BJ (cell line): Measurements from ENCODE around the gene CPEB3. TPM values are rescaled to one million over a fixed set of nuclear protein-coding genes. Genes with fewer than 3 reads are reported as not detected.

ENCODE experiments used
- CTCF ChIA-PET: fragments of 350-600 bp; formaldehyde crosslinking; extraction: SDS; loops from one replicate; lab custom pipeline; 2021; ENCODE audit warnings: antibody characterized with exemption, inconsistent platforms; lab: Yijun Ruan, JAX
- POLR2A ChIA-PET: fragments of 300-600 bp; sonication (Branson Sonifier 250); formaldehyde crosslinking; extraction: SDS; loops from one replicate; lab custom pipeline; 2021; ENCODE audit warnings: antibody characterized with exemption; lab: Charles Lee
- DNase-seq: peaks from one replicate; pipeline ENCODE4 v3.0.0-alpha.2; 2011; ENCODE audit warnings: low read depth
- H3K27me3 ChIP-seq: 2 replicates; pipeline ENCODE4 v1.6.0; 2011; ENCODE audit warnings: low read length; ENCODE audit not compliant: control insufficient read depth, insufficient read depth
- H3K36me3 ChIP-seq: 2 replicates; pipeline ENCODE4 v1.5.1; 2011; ENCODE audit warnings: low read length; ENCODE audit not compliant: control insufficient read depth, insufficient read depth
- H3K4me3 ChIP-seq: 2 replicates; pipeline ENCODE4 v1.5.1; 2011; ENCODE audit warnings: low read depth, mild to moderate bottlenecking, control low read depth, low read length
- CTCF ChIP-seq: IDR thresholded peaks from 2 replicates; pipeline ENCODE4 v1.5.1; 2011; ENCODE audit warnings: low read depth, mild to moderate bottlenecking, control low read depth, inconsistent platforms, low read length, moderate library complexity; ENCODE audit not compliant: insufficient read depth
- polyA plus RNA-seq: library from polyadenylated mRNA; depleted of rRNA; stranded (reverse); fragments of >200 nt; gene quantifications from 2 replicates; pipeline ENCODE4 v1.2.3, GENCODE V29; 2011

CPEB3 gene
- polyA plus RNA-seq, 1 experiment: 0.28 TPM

GRCh38 chr10:92303096-92303495, 12.2 kb upstream of the CPEB3 start:
- Histone ChIP-seq H3K27me3 (no peaks in the 10 kb centered on the region), H3K4me3 (no peak overlapping the region), H3K36me3 (no peaks in the 10 kb centered on the region)
- ChIA-PET POLR2A (no interaction called here), CTCF (interaction anchor here (0.6 kb wide), 1 partner anchor 129 kb away, joined by 4 read pairs; no protein-coding TSS in a partner anchor)
- no peak for TF ChIP-seq CTCF
- DNase-seq: no peak

DNA sequence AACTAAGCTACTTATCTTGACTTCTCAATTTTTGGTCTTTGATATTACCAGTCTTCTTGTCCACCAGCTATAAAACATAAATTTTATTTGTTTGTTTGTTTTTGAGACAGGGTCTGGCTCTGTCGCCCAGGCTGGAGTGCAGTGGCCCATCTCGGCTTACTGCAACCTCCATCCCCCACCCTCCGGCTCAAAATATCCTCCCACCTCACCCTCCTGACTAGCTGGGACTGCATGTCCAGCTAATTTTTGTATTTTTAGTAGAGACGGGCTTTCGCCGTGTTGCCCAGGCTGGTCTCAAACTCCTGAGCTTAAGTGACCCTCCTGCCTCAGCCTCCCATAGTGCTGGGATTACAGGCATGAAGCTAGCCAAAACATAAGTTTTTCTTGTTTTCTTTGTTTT, 7.6 kb upstream of the CPEB3 start:
- ChIA-PET POLR2A (interaction anchor here (0.5 kb wide), 1 partner anchor 48 kb away, joined by 3 read pairs; no protein-coding TSS in a partner anchor), CTCF (interaction anchor here (0.9 kb wide), 1 partner anchor 214 kb away, joined by 3 read pairs; no protein-coding TSS in a partner anchor)
- no peaks in the 10 kb centered on the region for H3K27me3 ChIP-seq
- no peak for DNase-seq
- H3K36me3 ChIP-seq: no peaks in the 10 kb centered on the region
- TF ChIP-seq CTCF: no peak
- no peak overlapping the region for H3K4me3 ChIP-seq

- peak; percentile 64 for TF ChIP-seq CTCF
- Histone ChIP-seq H3K36me3 (no peaks in the 10 kb centered on the region), H3K4me3 (peak overlapping the region; percentile 100), H3K27me3 (no peaks in the 10 kb centered on the region)
- ChIA-PET CTCF (interaction anchor here (0.6 to 3.0 kb wide), 8 partner anchors 9 to 206 kb away, joined by 3 to 29 read pairs (median 4); no protein-coding TSS in a partner anchor), POLR2A (interaction anchor here (0.6 kb wide), 1 partner anchor 22 kb away, joined by 3 read pairs; no protein-coding TSS in a partner anchor)
- no peak for DNase-seq
These were observed 1.3 kb upstream of the CPEB3 start for GRCh38 chr10:92291921-92292845.

DNA sequence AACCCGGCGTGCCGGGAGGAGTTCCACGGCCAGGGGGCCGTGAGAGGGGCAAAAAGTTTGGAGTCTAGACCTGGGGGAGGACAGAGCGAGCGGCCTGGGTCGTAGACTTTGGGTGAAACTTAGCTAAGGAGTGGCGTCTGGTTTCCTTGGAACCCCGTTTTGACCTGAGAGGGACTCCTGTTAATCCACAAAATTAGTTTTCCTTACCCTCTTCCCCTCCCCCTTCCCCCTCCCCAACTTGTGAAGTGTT, 663 bp upstream of the CPEB3 start:
- DNase-seq: no peak
- Histone ChIP-seq H3K4me3 (peak overlapping the region; percentile 100), H3K27me3 (no peaks in the 10 kb centered on the region), H3K36me3 (no peaks in the 10 kb centered on the region)
- TF ChIP-seq CTCF: no peak
- ChIA-PET CTCF (interaction anchor here (0.6 to 3.0 kb wide), 9 partner anchors 17 to 205 kb away, joined by 3 to 29 read pairs (median 3); no protein-coding TSS in a partner anchor), POLR2A (no interaction called here)
